ENCODE results near the gene HAVCR2. TPM values are rescaled to one million over a fixed set of nuclear protein-coding genes. Genes with fewer than 3 reads are reported as not detected.

The HAVCR2 gene
- total and polyA plus RNA-seq, 10 of the 15 experiments (the other 5 are each of a cell fraction or from before 2014, with no cell fraction given) = 5.2 to 7.5 (median 6.9) TPM

DNA sequence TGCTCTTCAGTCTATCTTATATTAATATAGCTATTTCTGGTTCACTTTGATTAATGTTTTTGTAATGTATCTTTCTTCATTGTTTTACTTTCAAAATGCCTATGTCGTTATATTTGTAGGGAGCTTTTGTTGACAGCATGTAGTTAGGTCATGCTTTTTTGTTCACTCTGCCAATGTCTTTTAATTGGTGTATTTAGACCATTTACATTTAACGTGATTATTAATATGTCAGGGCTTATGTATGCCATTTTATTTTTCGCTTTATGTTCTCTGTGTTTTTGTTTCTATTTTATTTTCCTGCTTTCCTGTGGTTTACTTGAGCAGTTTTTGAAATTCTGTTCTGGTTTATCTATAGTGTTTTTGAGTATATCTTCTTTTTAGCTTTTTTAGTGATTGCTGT is 46.5 kb upstream of the HAVCR2 start:
- no peaks in the 10 kb centered on the region for H4K20me1 ChIP-seq (ENCODE audit: control insufficient read depth, insufficient read depth)
- no peaks in the 10 kb centered on the region for H3K36me3 ChIP-seq (ENCODE audit: control insufficient read depth in 2 of 2, insufficient read depth in 2 of 2, low read length in 1 of 2)
- BruUV-seq (replicated peaks) = no TSS peak
- no peaks in the 10 kb centered on the region for H3K27me3 ChIP-seq (replicated peaks in 1 of 2; ENCODE audit: control insufficient read depth in 2 of 2, insufficient read depth in 2 of 2, low read length in 1 of 2)
- no peak for FAIRE-seq
- no peak for ATAC-seq
- in situ Hi-C loops (cut with MboI) = no loop called here
- POLR2A ChIA-PET = interaction anchor here (0.7 to 3.3 kb wide), 3 partner anchors 12 to 53 kb away, joined by 3 to 17 read pairs (median 15); partner anchors contain the start of gene MED7
- no peak overlapping the region for H3K9ac ChIP-seq (ENCODE audit: control insufficient read depth, insufficient read depth, low read length)
- no peak overlapping the region for H3K27ac ChIP-seq (ENCODE audit: control insufficient read depth, insufficient read depth)
- 68% methylated on average over 3 of the region's 3 CpGs for WGBS (ENCODE audit: insufficient coverage, insufficient replicate concordance, low lambda C conversion rate, missing lambda C conversion rate)
- H3K79me2 ChIP-seq (ENCODE audit: control insufficient read depth, insufficient read depth, low read length) = no peaks in the 10 kb centered on the region
- RAD21 ChIA-PET (ENCODE audit: unreplicated experiment) = interaction anchor here (1.0 to 4.9 kb wide), 6 partner anchors 13 to 154 kb away, joined by 3 to 28 read pairs (median 4); no protein-coding TSS in a partner anchor
- CTCF ChIA-PET = interaction anchor here (0.7 to 11.1 kb wide), 7 partner anchors 10 to 314 kb away, joined by 3 to 244 read pairs (median 3); no protein-coding TSS in a partner anchor
- no peak overlapping the region for H2AFZ ChIP-seq (ENCODE audit: control insufficient read depth, low read depth, low read length)
- H3K4me1 ChIP-seq (ENCODE audit: control insufficient read depth, insufficient read depth, low read length) = no peaks in the 10 kb centered on the region
- intact Hi-C loops (cut with micrococcal nuclease; ENCODE audit: unreplicated experiment) = no loop called here
- TF ChIP-seq SP1 (IDR thresholded peaks at IDR 0.05; ENCODE audit: low read depth, low read length) (no peak), MTA3 (IDR thresholded peaks at IDR 0.05; ENCODE audit: borderline replicate concordance, low read length) (no peak)
- H3K4me2 ChIP-seq (ENCODE audit: control insufficient read depth, insufficient read depth) = no peak overlapping the region
- DNase-seq (ENCODE audit: low read depth, low spot score) = no peak
- H3K9me3 ChIP-seq (replicated peaks; ENCODE audit: control insufficient read depth, insufficient read depth, low read length) = no peaks in the 10 kb centered on the region
- SMC1A ChIA-PET (ENCODE audit: uncharacterized antibody, unreplicated experiment) = interaction anchor here (0.6 to 4.9 kb wide), 15 partner anchors 9 to 502 kb away, joined by 3 to 35 read pairs (median 4); partner anchors contain the start of gene GARIN3
- H3K4me3 ChIP-seq = no peak overlapping the region

DNA sequence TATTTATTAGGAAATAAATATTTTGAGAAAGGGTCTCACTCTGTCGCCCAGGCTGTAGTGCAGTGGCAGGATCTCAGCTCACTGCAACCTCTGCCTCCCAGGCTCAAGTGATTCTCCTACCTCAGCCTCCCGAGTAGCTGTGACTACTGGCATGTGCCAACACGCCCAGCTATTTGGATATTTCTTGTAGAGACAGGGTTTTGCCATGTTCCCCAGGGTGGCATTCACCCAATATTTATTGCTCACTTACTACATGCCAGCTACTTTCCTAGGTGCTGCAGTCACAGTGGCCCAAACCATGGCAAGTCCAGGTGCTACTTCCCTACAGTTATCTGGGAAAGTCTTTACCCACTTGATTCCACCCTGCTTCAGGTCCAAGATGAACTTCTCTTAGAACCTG is 42.2 kb upstream of the HAVCR2 start:
- Histone ChIP-seq H3K27me3 (replicated peaks in 1 of 2; ENCODE audit: control insufficient read depth in 2 of 2, insufficient read depth in 2 of 2, low read length in 1 of 2) (no peaks in the 10 kb centered on the region), H3K9me3 (replicated peaks; ENCODE audit: control insufficient read depth, insufficient read depth, low read length) (no peaks in the 10 kb centered on the region), H3K27ac (ENCODE audit: control insufficient read depth, insufficient read depth) (no peak overlapping the region), H4K20me1 (ENCODE audit: control insufficient read depth, insufficient read depth) (no peaks in the 10 kb centered on the region), H3K36me3 (ENCODE audit: control insufficient read depth in 2 of 2, insufficient read depth in 2 of 2, low read length in 1 of 2) (no peaks in the 10 kb centered on the region), H3K79me2 (ENCODE audit: control insufficient read depth, insufficient read depth, low read length) (no peaks in the 10 kb centered on the region), H3K4me2 (ENCODE audit: control insufficient read depth, insufficient read depth) (no peak overlapping the region), H3K9ac (ENCODE audit: control insufficient read depth, insufficient read depth, low read length) (no peak overlapping the region), H2AFZ (ENCODE audit: control insufficient read depth, low read depth, low read length) (no peak overlapping the region), H3K4me1 (ENCODE audit: control insufficient read depth, insufficient read depth, low read length) (no peaks in the 10 kb centered on the region), H3K4me3 (no peak overlapping the region)
- intact Hi-C loops (cut with micrococcal nuclease; ENCODE audit: unreplicated experiment) = no loop called here
- ChIA-PET POLR2A (interaction anchor here (1.7 kb wide), 1 partner anchor 116 kb away, joined by 4 read pairs; no protein-coding TSS in a partner anchor), SMC1A (ENCODE audit: uncharacterized antibody, unreplicated experiment) (interaction anchor here (0.9 to 4.4 kb wide), 10 partner anchors 9 to 176 kb away, joined by 3 to 138 read pairs (median 16); no protein-coding TSS in a partner anchor), CTCF (interaction anchor here (0.6 to 11.1 kb wide), 9 partner anchors 11 to 592 kb away, joined by 3 to 244 read pairs (median 4); partner anchors contain the start of gene LSM11), RAD21 (ENCODE audit: unreplicated experiment) (interaction anchor here (0.9 to 4.7 kb wide), 8 partner anchors 22 to 157 kb away, joined by 3 to 159 read pairs (median 12); no protein-coding TSS in a partner anchor)
- no peak for TF ChIP-seq ZNF207 (IDR thresholded peaks at IDR 0.05; ENCODE audit: borderline replicate concordance)
- TF ChIP-seq, protein P1, sequence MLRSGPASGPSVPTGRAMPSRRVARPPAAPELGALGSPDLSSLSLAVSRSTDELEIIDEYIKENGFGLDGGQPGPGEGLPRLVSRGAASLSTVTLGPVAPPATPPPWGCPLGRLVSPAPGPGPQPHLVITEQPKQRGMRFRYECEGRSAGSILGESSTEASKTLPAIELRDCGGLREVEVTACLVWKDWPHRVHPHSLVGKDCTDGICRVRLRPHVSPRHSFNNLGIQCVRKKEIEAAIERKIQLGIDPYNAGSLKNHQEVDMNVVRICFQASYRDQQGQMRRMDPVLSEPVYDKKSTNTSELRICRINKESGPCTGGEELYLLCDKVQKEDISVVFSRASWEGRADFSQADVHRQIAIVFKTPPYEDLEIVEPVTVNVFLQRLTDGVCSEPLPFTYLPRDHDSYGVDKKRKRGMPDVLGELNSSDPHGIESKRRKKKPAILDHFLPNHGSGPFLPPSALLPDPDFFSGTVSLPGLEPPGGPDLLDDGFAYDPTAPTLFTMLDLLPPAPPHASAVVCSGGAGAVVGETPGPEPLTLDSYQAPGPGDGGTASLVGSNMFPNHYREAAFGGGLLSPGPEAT (IDR thresholded peaks at IDR 0.05; ENCODE audit: low read depth) = no peak
- TF ChIP-seq KDM1A (IDR thresholded peaks at IDR 0.05; ENCODE audit: borderline replicate concordance) = no peak
- no peak for TF ChIP-seq EED (IDR thresholded peaks at IDR 0.05; ENCODE audit: low read depth)
- TF ChIP-seq GABPA (IDR thresholded peaks at IDR 0.05; ENCODE audit: low read depth) = no peak
- no peak for TF ChIP-seq FOS (IDR thresholded peaks at IDR 0.05; ENCODE audit: borderline replicate concordance, extremely low read depth, insufficient read length)
- no peak for TF ChIP-seq RCOR1 (conservative IDR thresholded peaks at IDR 0.05; ENCODE audit: low read depth, low read length)
- no peak for TF ChIP-seq PML (IDR thresholded peaks at IDR 0.05; ENCODE audit: low read length)
- TF ChIP-seq, protein P2, sequence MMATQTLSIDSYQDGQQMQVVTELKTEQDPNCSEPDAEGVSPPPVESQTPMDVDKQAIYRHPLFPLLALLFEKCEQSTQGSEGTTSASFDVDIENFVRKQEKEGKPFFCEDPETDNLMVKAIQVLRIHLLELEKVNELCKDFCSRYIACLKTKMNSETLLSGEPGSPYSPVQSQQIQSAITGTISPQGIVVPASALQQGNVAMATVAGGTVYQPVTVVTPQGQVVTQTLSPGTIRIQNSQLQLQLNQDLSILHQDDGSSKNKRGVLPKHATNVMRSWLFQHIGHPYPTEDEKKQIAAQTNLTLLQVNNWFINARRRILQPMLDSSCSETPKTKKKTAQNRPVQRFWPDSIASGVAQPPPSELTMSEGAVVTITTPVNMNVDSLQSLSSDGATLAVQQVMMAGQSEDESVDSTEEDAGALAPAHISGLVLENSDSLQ (IDR thresholded peaks at IDR 0.05) = no peak
- no peak for TF ChIP-seq ZNF622 (IDR thresholded peaks at IDR 0.05)
- no peak for TF ChIP-seq HDGF (IDR thresholded peaks at IDR 0.05)
- no peak for TF ChIP-seq STAT3 (IDR thresholded peaks at IDR 0.05; ENCODE audit: low read depth, low read length)
- TF ChIP-seq NR2C1 (IDR thresholded peaks at IDR 0.05) = no peak
- 54% methylated on average over 3 of the region's 3 CpGs for WGBS (ENCODE audit: insufficient coverage, insufficient replicate concordance, low lambda C conversion rate, missing lambda C conversion rate)
- BruUV-seq (replicated peaks) = no TSS peak
- no peak for ATAC-seq
- DNase-seq (ENCODE audit: low read depth, low spot score) = no peak
- no peak for FAIRE-seq
- in situ Hi-C loops (cut with MboI) = no loop called here

Measured in GM12878 (cell line).